HG02884 (cell line): ENCODE data around the gene XPO5.
A peak's percentile ranks its signal among the peaks of the same experiment; 100 is the strongest.
"Not testable (repeated sequence)": the region's sequence is repeated elsewhere in the genome, so short reads cannot be mapped to it uniquely, and the experiment has no call there.

ENCODE experiments used
- ATAC-seq: cut with Tn5 transposase; IDR thresholded peaks from one replicate; pipeline ENCODE4 v1.9.1; 2021; ENCODE audit warnings: mild to moderate bottlenecking, moderate library complexity; ENCODE audit not compliant: unreplicated experiment

Gene XPO5

DNA sequence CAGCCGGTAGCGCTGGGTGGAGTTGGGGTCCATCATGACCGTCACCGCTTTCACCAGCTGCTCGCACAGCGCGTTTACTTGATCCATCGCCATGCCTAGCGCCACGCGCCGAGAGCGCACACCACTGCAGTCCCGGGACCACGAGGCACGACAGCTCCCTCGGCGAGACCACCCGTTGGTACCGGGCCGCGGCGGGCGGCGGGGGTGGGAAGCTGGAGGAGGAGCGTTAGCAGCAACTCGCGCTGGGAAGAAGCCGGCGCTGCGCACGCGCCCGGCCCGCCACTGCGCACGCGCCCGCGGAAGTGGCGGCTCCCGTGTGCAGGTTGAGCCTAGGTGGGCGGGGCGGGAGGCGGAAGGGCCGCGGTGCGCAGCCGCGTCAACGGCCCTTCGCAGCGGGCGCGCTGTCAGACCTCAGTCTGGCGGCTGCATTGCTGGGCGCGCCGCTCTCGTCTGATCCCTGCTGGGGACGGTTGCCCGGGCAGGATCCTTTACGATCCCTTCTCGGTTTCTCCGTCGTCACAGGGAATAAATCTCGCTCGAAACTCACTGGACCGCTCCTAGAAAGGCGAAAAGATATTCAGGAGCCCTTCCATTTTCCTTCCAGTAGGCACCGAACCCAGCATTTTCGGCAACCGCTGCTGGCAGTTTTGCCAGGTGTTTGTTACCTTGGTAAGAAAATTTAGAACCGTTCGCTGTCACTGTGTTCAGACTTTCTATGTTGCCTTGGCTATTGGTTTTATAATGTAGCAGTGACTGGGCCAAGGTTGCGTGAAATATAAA lies at the start of gene XPO5, which contains the start of gene POLH:
TSS of gene XPO5 (minus strand) at position 267 of the 780 bp plus-strand sequence. CDS start at position 93, 174 bp downstream.
TSS of gene POLH (plus strand) at position 414 of the 780 bp plus-strand sequence. CDS start 6,135 bp downstream, outside the sequence.
- peak; percentile 81 for ATAC-seq

- no peak for ATAC-seq
These were observed 49.7 kb upstream of the XPO5 start for GRCh38 chr6:43625393-43625992.

GRCh38 chr6:43624786-43625288 lies 49.0 kb upstream of the XPO5 start:
- ATAC-seq: no peak

- no peak for ATAC-seq
These were observed 48.3 kb upstream of the XPO5 start for GRCh38 chr6:43623880-43624785.

- no peak for ATAC-seq
These were observed 46.7 kb upstream of the XPO5 start for GRCh38 chr6:43622541-43622940.

GRCh38 chr6:43621836-43622180 lies 46.0 kb upstream of the XPO5 start:
- no peak for ATAC-seq

- ATAC-seq: no peak
These were observed 45.4 kb upstream of the XPO5 start for GRCh38 chr6:43621078-43621835.

DNA sequence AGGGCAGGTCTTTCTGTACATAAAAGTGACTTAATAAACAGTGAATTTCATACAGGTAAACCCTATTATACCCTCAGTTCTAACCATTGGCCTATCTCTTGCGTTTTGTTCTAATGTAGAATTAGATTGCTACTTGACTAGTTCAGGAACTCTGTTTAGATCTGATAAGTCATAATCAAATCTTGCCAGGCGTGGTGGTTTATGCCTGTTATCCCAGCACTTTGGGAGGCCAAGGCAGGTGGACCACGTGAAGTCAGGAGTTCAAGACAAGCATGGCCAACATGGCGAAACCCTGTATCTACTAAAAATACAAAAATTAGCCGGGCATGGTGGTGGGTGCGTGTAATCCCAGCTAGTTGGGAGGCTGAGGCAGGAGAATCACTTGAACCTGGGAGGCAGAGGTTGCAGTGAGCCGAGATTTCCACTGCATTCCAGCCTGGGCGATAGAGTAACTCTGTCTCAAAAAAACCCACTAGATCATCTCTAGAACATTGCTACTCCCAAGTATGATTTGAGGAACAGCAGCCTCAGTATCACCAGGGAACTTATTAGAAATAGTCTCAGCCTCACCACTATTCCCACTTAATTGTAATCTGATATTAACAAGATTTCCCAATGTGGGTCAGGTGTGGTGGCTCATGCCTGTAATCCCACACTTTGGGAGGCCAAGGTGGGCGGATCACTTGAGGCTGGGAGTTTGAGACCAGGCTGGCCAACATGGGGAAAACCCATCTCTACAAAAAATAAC lies 41.1 kb upstream of the XPO5 start:
- no peak for ATAC-seq

DNA sequence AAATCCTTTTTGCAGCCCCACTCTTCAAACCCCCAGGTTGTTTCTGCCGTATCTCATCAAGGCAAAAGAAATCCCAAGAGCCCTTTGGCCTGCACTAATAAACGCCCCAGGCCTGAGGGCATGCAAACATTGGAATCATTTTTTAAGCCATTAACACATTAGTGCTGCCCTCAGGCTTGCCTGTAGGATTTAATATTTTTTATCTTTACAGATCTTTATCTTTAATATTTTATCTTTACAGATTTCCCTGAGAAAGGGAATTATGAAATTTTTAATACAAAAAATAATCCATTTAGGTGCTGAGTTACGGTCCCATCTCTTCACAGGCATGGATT lies 38.5 kb upstream of the XPO5 start:
- no peak for ATAC-seq

- ATAC-seq: no peak
These were observed 38.0 kb upstream of the XPO5 start for GRCh38 chr6:43613721-43614395.

DNA sequence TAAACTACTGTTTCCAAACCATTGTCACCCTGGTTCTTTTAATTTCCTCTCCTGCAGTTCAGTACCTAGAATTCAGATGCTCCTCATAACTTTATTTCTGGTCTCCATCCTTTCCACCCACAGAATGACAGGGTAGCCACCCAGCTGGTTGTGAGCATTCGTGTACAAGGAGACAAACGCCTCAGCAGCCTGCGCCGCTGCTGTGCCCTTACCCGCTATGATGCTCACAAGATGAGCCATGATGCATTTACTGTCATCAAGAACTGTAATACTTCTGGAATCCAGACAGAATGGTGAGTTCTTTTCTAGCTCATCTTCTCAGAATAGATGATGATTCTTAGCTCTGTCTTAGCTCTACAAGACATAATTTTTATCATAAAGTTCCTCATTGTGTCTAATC lies 34.6 kb upstream of the XPO5 start:
- no peak for ATAC-seq

DNA sequence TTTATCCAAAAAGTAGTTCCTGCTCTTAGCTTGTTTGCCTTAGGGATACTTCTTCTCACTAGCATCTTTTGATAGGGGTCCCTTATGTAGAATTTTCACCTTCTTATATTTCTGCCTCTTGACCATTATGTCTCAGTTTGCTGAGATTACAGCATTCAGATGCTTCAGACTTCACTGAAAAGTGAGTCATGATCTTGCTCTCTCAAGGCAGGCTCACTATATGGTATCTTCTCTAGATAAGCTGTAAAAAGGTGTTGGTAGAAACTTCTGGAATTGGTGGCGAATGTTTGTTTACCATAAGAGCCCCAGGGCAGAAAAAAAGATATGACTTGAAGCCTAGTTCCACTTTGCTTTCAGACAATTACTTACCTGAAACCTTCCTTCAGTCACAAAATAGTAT lies 33.6 kb upstream of the XPO5 start:
- ATAC-seq: no peak

DNA sequence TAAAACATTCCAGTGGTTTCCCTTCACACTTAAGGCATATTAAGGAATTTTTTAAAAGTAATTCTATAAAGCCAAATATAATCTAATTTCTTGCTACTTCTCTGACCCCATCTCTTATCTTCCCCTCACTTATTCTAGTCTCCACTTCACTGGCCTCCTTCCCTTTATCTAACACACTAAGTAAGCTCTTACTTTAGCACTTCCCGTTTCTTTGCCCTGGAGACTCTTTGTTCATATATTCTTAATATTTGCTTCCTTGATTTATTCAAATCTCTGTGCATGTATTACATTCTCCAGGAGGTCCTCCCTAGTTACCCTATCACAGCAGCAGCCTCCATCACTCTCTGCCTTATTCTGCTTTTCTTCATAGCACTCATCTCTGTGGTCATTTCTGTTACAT lies 33.0 kb upstream of the XPO5 start:
- no peak for ATAC-seq

DNA sequence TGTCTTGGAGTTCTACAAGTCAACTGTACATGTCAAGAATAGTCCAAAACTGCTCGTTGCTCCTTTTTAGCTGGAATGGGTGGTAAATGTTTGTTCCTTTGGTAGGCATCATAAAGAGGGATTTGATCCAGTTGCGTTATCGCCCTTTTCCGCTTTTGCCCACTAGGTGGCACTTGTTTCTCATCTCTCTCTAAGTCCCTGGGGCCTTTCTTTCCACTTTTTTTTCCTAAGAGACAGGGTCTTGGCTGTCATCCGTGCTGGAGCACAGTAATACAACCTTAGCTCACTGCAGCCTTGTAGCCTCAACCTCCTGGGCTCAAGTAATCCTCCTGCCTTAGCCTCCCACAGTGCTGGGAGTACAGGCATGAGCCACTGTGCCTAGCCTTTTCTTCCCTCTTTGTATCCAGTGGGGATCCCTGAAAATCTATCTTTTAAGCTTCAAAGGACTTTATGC lies 32.5 kb upstream of the XPO5 start:
- no peak for ATAC-seq

DNA sequence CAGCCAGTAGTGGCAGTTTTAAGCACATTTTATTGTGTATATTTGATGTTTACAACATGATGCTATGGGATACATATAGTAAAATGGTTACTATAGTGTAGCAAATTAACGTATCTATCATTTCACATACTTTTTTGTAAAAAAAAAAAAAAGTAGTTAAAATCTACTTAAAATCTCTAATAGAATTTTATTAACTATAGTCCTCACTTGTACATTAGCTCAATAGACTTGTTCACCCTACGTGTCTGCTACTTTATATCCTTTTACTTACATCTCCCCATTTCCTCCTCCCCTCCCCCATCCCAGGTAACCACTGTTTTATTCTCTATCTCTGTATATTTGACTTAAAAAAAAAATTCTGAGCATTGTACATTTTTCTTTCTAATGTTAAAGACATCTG lies 30.2 kb upstream of the XPO5 start:
- ATAC-seq: no peak

DNA sequence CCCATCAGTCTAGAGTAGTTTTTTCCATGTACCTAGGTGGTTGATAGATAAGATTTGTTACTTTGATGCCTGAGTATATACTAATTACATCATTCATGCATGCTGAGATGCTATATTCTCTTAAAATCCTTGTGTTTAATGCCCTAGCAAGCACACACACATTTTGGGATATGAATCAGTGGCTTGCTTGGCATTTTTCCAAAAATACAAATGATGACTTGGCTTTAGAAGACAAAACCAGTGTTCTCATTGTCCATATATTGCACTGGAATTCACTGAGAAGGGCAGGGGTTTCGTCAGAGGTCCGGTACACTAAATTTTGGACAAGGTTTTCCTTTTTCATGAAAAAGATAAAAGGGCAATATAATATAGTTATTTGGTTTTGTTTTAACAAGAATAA lies 28.3 kb upstream of the XPO5 start:
- ATAC-seq: no peak

DNA sequence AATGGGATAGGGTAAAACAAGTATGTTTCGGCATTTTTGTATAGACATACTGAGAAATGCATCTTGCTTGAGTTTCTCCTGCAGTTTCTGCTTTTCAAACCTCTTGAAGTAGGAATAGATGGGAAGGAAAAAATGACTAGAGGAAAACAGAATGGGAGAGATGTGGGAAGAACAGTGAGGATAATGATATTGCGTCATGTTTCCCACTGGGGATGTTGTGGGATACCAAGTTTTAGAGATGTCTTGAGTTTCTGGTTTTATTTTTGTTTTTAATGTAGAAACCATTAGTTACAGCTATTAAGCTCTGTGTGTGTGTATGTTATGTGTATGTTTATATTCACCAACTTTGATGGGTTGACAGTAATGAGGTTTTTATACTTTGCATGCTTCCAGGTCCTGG lies 24.8 kb upstream of the XPO5 start:
- no peak for ATAC-seq

DNA sequence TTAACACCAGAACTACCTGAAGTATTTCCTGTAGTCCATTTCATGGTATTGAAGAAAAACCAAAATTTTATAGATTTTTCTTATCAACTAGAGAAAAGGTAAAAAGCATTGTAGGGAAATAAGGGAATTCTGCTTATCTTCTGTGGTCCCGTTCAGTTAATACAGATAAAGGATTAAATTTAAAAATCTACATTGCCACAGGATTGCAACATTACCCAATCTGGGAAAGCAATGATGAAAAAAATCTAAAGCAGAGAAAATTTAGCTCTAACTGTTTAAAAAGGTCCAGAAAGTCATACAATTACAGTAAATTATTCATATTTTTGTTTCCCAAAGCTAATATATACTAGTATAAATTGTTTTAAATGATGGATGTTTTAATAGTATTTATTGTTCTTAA lies 18.1 kb upstream of the XPO5 start:
- no peak for ATAC-seq

- not testable (repeated sequence) for ATAC-seq
These were observed 13.7 kb upstream of the XPO5 start for GRCh38 chr6:43589564-43589963.
